GM13977 (cell line): ENCODE data around the gene ITGBL1.
A peak's percentile ranks its signal among the peaks of the same experiment; 100 is the strongest.

ENCODE experiments used
- DNase-seq: peaks from one replicate; pipeline ENCODE4 v3.0.0; 2012; ENCODE audit warnings: low spot score
- in situ Hi-C: fragments of 300-500 bp; cut with MboI; formaldehyde crosslinking; loops from one replicate; pipeline ENCODE4 v1.12.0; 2022; ENCODE audit warnings: low sequenced_read_pairs, low pct_unique_long_range_greater_than_20kb, mixed read lengths, inconsistent platforms; ENCODE audit not compliant: unreplicated experiment
- TF ChIP-seq, protein P1 (sequence below): IDR thresholded peaks from 2 replicates; pipeline ENCODE4 v1.5.1; 2012; ENCODE audit warnings: mild to moderate bottlenecking, control low read depth; ENCODE audit not compliant: insufficient read depth; ENCODE audit errors: extremely low read depth, missing control alignments

Gene ITGBL1

DNA sequence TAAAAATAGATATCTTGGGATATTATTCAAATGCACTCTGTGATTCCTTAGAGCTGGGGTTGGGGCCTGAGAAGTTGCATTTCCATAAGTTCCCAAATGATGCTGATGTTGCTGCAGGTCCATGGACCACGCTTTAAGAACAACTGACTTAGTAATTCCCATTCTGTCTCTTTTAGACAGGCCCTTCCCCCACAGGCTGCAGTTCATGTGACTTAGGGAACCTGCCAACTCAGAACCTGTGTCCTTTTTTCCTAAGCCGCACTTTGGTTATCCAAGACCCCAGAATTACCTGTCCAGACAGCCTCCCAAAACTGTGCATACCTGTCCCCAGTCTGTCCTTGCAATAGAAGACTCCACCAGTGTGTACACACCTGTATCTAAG lies 1.7 kb upstream of the ITGBL1 start:
- TF ChIP-seq, protein P1, sequence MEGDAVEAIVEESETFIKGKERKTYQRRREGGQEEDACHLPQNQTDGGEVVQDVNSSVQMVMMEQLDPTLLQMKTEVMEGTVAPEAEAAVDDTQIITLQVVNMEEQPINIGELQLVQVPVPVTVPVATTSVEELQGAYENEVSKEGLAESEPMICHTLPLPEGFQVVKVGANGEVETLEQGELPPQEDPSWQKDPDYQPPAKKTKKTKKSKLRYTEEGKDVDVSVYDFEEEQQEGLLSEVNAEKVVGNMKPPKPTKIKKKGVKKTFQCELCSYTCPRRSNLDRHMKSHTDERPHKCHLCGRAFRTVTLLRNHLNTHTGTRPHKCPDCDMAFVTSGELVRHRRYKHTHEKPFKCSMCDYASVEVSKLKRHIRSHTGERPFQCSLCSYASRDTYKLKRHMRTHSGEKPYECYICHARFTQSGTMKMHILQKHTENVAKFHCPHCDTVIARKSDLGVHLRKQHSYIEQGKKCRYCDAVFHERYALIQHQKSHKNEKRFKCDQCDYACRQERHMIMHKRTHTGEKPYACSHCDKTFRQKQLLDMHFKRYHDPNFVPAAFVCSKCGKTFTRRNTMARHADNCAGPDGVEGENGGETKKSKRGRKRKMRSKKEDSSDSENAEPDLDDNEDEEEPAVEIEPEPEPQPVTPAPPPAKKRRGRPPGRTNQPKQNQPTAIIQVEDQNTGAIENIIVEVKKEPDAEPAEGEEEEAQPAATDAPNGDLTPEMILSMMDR = no peak
- DNase-seq = no peak
- in situ Hi-C loops = no loop called here

DNA sequence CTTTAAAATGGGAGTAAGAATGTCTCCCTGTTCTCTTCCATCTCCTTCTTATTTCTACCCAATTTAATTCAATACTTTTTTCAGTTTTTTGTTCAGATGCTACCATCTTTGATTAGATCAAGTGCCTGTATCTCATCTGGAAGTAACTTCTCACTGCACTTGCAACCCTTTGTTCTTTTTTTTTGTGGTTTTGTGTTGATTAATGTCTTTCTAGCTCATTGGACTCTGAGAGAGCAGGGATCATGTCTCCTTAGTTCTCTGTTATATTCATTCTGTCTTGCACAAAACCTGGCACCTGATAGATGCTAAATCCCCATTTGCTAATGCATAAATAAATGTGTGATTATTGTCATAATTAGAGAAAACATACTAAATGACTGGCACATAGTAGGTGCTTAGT lies 834 bp upstream of the ITGBL1 start:
- in situ Hi-C loops = no loop called here
- TF ChIP-seq, protein P1 = no peak
- no peak for DNase-seq

DNA sequence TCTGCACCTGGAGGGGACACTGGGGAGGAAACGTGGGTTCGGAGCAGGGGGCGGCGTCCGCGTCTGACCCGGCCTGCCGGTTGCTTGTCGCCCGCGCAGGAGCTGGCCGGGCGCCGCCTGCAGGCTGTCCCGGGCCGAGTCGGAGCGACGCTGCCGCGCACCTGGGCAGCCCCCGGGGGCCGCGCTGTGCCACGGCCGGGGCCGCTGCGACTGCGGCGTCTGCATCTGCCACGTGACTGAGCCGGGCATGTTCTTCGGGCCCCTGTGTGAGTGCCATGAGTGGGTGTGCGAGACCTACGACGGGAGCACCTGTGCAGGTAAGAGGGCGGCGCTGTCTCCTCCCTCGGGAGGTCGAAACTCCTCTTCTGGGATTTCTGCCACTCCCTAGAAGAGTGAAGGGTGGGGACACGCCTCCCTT lies 1.3 kb downstream of the ITGBL1 start:
- in situ Hi-C loops = no loop called here
- peak; percentile 12 for DNase-seq
- TF ChIP-seq, protein P1 = peak; percentile 25

DNA sequence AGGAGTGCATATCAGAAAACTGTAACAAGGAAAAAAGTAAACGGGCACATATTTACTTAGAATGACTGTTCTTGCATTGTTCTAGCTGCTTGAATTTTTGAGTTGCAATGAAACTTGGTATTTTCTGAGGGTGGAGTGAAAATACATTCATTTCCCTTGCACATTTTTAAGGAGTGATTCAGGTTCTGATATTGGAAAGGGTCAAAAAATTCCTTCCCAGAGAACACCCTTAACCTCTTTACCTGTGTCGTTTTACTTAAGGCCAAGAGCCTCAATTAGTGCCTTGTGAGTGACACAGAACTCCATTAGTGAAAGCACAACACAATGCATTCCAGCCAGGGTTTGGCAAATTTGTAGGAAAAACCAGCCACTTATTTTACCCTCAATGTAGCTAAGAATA lies 2.3 kb downstream of the ITGBL1 start:
- TF ChIP-seq, protein P1 = no peak
- no peak for DNase-seq
- in situ Hi-C loops = no loop called here

DNA sequence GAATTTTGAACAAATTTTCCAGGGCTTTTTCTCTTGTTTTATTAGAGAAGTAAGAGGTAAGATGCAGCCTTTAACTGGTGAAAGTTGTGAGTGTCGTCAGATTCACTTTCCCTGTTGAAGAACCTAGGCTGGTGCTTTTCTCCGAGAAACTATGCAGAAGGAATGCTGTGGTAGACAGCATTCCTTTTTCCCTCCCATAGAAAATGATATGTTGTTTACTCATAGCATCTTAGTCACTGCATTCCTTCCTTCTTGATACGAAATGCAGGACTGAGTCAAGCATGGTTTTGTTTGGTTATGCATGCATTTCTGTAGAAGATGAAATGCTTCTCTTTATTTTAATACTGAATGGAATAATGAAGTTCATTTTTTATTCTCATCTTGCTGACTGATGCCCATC lies 3.4 kb downstream of the ITGBL1 start:
- no peak for DNase-seq
- TF ChIP-seq, protein P1 = no peak
- in situ Hi-C loops = no loop called here

DNA sequence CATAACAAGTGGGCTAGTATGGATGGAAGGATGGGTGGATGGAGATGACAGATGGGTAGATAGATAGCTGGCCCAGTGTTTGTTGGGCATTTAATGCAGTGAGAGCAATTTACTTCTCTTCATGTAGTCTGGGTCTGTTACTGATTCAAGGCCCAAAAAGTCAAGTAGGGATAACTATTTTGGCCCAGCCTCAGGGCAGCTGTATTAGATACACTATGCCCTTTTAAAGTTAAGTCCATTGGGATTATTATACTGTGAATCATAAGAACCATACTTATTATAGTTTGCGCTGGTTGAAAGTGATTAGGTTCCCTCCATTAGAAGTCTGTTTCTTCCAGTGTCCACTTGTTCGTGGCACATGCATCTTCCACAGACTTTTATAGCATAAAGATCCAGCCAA lies 4.7 kb downstream of the ITGBL1 start:
- TF ChIP-seq, protein P1 = no peak
- in situ Hi-C loops = no loop called here
- no peak for DNase-seq

DNA sequence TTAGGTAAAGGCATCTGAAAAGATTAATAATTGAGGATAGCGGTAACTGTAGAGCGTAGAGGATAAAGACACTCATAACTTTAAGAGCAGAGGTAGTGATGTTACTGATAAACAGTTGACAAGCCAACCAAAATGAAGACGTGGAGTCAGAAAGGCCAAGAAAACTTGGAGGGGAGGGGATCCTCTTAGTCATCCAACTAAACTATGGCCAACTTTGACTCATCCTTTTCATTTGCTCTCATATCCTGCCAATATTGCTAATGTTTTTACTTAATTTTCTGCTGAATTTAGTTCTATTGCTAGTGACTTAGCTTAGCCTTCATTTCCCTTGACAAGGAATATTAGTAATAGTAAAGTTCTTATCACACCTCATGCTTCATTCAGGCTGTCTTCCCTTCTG lies 13.4 kb downstream of the ITGBL1 start:
- in situ Hi-C loops = no loop called here
- no peak for DNase-seq
- TF ChIP-seq, protein P1 = no peak
